LoVo (cell line): ENCODE measurements around the gene PACS2.
"Not testable (repeated sequence)": the region's sequence is repeated elsewhere in the genome, so short reads cannot be mapped to it uniquely, and the experiment has no call there.

Experiments
- DNase-seq: peaks from one replicate; pipeline ENCODE4 v3.0.0-alpha.2; 2016; ENCODE audit warnings: low spot score

PACS2 gene

DNA sequence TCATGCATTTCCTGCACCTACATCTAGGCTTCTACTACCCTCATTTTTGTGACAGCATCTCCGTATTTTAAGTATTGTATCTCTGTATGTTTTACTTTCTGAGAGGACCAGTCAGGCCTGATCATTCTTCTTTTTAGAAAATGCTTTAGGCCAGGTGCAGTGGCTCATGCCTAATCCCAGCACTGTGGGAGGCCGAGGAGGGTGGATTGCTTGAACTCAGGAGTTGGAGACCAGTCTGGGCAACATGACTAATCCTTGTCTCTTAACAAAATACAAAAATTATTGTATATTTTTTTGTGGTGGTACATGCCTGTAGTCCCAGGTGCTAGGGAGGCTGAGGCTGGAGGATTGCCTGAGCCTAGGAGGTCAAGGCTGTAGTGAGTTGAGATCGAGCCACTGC is 36.9 kb downstream of the PACS2 start:
- DNase-seq = no peak

DNA sequence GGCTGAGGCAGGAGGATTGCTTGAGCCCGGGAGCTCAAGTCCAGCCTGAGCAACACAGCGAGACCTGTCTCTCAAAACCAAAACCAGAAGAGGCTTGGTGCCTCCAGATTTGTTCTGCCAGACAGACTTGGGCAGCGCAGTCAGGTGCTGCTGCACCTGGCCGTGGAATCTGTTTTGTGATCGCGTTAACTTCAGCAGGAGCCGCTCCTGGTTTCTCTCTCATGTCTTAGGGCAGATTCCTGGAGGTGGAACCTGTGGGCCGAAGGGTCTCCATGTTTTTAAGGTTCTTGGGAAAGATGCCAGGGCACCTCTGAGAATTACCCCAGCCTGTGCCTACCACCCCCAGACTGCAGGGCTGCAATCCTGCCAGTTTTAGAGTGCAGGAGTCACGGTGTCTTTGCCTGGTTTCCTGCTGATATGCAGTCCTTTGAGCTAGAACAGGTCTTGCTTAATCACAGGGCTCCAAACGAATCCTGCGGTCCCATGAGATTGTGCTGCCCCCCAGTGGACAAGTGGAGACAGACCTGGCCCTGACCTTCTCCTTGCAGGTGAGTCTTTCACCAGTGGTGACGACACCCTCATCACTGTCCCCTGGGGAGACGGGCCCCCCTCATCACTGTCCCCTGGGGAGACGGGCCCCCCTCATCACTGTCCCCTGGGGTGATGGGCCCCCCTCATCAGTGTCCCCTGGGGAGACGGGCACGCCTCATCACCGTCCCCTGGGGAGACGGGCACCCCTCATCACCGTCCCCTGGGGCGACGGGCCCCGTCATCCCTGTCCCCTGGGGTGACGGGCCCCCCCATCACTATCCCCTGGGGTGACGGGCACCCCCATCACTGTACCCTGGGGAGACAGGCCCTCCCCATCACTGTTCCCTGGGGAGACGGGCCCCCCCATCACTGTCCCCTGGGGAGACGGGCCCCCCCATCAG is 37.6 kb downstream of the PACS2 start:
- peak; percentile 82 for DNase-seq

DNA sequence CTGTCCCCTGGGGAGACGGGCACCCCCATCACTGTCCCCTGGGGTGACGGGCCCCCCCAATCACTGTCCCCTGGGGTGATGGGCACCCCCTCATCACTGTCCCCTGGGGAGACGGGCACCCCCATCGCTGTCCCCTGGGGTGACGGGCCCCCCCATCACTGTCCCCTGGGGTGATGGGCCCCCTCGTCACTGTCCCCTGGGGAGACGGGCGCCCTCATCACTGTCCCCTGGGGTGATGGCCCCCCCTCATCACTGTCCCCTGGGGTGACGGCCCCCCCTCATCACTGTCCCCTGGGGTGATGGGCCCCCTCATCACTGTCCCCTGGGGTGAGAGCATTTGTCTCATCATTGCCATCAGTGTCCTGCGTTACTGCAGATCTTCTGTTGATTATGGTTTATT is 38.6 kb downstream of the PACS2 start:
- DNase-seq = no peak

DNA sequence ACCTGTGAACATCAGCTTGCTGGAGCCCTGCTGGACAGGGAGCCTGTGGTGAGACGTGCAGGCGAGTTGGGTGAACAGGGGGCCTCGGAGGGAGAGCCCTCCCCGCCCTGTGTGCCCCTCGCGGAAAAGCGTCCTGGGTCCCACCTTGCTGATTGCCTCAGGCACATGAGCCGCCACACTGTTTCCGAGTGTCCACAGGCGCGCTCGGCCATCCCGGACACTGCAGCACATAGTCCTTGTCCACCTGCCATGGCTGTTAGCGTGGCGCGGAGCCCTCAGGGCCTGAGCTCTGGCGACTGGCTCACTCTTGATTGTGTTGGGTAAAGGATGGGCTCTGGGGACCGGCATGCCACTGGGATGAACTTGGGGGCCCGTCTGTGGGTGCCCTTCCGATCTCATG is 40.0 kb downstream of the PACS2 start:
- DNase-seq = no peak

DNA sequence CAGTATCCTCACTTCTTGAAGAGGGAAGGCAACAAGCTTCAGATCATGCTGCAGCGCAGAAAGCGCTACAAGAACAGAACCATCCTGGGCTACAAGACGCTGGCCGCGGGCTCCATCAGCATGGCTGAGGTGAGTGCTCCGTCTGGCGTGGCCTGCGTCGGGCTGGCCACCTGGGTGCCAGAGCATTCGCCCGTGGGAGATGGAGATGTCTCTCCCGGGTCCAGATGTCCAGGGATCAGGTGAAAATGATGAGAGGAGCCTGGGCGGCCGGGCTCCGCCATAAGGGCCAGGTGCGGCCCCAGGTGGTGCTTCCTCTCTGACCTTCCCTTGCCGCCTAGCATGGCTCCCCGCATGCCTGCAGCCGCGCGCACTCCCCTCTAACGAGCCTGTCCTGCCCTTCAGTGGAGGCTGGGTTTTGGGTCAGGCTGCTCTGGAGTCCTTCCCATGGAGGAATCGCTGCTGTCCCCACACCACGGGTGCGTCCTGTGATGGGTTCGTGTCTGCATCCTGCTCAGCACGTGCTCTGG is 40.6 kb downstream of the PACS2 start:
- no peak for DNase-seq

DNA sequence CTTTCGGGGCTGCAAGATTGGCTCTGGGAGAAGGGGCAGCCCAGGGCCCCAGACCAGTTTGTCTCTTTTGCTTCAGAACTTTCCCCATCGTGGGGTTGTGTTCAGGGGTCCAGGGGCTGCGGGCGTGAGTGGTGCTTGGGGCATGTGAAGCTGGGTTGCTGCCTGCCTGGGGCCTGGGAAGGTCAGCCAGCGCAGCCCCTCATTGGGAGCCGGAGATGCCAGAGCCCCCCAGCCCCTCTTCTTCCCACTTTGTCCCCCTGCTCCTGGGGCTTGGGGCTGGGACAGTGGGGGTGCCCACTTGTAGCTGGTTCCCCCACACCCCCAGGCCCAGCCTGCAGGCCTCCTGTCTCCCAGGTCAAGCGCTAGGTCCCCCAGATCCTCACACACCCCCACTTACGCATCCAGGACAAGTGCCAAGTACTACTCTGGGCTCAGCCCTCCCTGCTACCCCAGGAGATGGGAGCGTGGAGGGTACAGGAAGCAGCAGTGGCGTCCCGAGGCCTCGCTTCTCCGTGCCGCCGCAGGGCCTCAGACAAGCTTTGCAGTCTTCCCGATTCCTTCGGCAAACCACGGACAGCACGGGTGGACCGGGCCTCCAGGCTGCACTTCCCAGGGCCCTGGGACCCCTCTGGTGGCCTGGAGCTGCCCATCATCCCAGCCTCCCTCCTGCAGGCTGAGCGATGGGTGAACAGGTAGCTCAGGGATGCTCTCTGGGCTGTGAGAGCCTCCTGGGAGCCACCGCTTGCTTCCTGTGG is 41.5 kb downstream of the PACS2 start:
- no peak for DNase-seq

DNA sequence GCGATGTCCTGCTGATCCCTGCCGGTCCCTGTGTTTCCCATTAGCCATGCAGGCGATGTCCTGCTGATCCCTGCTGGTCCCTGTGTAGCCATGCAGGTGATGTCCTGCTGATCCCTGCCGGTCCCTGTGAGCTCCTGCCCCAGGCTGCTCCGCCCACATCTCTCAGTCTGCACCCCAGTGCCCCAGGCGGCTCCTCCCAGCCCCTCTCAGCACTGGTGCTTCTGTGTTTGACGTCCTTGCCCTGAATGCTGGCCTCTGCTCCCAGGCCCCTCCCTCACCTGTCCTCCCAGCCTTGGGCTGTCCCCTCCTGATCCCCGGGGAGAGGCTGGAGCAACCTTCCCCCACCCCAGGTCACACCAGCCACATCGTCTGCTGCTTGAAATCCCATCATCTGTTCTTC is 42.4 kb downstream of the PACS2 start:
- DNase-seq = no peak

DNA sequence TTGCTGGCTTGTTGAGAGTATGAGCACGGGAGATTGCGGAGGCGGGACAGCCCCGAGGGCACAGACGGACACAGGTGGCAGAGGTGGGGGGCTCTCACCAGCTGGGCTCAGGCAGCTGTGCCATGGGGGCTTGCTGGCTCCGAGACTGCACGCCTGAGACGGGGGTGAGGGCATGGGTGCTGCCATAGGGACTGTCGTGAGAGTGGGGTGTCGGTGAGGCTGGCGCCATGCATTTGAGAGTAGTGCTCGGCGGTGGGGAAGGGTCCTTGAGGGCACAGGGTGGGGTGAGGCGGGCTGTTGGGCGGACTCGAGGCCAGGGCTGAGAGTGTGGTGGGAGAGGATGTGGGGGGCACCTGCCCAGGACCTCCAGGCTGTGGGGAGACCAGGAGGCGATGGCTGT is 43.1 kb downstream of the PACS2 start:
- no peak for DNase-seq

DNA sequence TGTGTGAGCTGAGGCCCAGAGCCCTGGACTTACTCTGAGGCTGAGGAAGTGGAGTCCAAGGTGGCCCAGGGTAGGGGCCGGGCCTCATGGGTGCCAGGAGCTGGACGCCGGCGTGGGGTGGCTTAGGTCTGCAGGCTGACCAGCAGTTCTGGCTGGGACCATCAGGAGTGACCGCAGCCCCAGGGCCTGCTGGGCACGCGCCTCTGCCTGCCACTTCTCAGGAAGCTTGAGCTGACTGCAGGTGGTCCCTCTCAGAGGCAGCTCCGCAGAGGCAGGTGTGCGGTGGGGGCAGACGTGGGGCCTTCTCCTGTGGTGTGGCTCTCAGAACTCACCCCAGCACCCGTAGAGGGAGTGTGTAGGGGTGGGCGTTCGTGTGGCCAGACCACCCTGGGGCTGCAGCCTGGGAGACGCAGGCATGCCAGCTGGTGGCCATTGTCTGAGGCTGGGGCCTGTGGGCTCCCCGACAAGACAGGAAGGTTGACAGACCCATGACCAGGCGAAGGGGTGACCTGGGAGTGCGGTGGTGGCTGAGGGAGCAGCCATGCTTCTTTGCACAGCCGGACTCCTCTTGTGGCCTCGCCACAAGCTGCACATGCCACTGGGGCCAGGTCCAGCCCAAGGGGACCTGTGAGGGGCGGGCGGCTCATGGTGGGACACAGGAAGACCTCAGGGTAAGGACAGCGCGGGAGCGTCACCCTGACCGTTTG is 43.7 kb downstream of the PACS2 start:
- no peak for DNase-seq

DNA sequence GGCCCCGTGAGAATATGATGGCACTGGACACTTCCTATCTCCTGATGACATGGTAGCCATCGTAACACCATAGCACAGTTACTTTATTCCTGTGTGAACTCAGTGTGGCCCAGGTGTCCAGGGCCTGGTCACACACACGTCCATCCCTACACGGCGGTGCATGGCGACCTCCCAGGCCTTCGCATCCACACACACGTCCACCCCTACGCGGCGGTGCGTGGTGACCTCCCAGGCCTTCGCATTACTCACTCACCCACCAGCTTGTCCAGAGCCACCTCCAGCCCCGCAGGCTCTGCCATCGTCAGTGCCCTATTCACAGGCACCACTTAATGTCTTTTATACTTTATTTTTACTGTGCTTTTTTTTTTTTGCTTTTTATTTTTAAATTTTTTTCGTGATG is 44.4 kb downstream of the PACS2 start:
- DNase-seq = no peak

DNA sequence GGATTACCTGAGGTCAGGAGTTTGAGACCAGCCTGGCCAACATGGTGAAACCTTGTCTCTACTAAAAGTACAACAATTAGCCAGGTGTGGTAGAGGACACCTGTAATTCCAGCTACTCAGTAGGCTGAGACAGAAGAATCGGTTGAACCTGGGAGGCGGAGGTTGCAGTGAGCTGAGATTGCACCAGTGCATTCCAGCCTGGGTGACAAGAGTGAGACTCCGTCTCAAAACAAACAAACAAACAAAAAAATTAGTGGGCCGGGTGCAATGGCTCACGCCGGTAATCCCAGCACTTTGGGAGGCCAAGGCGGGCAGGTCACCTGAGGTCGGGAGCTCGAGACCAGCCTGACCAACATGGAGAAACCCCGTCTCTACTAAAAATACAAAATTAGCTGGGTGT is 46.9 kb downstream of the PACS2 start:
- DNase-seq = not testable (repeated sequence)

DNA sequence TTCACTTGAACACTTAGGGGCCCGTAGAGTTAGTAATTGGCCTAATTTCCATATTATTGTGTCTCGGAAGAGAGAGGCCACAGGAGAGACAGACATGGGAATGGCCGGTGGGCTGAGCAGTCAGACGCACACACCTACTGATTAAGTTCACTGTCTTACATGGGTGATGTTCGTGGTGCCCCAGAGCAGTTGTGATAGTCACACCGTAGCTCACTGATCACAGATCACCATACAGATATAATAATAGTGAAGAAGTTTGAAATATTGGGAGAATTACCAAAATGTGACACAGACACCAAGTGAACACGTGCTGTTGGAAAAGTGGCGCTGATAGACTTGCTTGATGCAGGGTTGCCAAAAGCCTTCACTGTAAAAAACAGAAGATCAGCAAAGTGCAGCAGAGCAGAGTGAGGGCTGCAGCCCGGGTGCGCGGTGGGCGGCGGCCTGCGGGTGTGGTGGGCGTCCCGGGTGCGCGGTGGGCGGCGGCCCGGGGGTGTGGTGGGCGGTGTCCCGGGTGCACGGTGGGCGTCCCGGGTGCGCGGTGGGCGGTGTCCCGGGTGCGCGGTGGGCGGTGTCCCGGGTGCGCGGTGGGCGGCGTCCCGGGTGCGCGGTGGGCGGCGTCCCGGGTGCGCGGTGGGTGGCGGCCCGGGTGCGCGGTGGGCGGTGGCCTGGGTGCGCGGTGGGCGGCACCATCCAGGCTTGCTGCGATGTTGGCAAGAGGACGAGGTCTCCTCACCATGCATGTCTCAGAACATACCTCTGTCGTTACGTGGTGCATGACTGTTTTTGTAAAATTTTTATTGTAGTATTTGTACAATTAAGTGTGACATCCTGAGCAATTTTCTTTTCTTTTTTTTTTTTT is 49.5 kb downstream of the PACS2 start:
- DNase-seq = no peak

DNA sequence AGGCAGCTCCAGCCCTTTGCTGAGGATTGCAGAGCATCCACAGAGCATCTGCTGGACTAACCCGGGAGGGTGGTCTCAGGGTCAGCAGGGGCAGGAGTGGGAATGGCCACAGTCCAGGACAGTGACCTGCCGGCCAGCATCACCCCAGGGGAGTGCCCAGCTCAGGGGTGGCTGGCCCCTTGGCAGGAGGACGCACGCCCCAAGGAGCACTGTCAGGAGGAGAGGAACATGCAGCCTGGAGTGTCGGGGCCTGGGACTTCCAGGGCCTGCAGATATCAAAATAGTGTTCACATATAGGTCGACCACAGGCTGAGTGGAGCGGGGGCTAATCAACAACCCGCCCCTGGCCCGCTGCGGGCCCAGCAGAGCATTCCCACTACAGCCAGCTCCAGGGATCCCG is 50.6 kb downstream of the PACS2 start:
- DNase-seq = no peak

DNA sequence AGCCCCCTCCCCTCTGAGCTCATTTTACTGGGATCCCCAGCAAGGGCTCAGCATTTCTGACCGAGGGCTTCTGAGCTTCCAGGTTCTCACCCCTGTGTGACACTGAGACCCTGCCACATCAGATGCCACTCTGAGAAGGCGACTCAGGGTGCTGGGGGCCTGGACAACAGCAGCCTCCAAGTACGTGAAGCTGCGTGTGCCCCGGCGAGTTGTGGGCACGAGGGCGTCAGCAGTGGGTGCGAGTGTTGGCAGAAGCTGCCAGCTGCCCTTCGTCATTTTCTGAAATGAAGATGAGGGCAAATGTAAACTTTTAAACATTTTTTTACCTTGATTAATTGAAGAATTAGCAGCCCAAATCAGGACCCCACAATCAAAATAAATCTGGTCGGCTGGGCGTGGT is 51.1 kb downstream of the PACS2 start:
- DNase-seq = no peak

DNA sequence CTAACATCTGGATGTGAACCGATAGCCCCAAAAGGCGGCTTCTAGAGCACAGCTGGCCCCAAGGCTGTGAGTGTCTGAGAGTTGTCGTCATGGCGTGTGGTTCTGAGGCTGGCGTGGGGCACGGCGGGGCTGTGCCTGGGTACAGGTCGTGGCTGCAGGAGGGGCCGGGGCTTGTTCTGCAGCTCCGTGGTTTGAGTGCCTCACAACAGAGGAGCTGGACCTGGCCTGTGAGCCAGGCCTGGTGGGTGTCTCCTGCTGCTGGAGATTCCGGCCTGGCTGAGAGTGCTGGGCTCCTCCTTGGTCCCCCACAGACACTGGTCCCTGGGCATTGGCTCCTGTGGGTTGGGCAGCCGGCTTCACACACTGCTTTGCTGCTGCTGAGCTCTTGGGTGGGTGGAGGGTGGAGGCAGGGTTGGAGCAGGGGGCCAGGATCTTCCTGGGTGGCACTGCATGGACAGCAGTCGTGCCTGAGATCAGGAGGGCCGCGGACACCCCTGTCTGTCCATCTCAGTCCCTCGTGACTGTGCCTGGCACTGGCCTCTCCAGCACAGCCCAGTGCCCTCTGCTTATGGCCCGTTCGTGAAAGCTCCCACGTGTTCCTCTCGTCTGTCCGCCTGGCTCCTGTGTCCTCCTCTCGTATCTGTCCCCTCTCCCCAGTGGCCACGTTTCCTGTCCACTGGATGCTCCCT is 52.0 kb downstream of the PACS2 start:
- DNase-seq = no peak

DNA sequence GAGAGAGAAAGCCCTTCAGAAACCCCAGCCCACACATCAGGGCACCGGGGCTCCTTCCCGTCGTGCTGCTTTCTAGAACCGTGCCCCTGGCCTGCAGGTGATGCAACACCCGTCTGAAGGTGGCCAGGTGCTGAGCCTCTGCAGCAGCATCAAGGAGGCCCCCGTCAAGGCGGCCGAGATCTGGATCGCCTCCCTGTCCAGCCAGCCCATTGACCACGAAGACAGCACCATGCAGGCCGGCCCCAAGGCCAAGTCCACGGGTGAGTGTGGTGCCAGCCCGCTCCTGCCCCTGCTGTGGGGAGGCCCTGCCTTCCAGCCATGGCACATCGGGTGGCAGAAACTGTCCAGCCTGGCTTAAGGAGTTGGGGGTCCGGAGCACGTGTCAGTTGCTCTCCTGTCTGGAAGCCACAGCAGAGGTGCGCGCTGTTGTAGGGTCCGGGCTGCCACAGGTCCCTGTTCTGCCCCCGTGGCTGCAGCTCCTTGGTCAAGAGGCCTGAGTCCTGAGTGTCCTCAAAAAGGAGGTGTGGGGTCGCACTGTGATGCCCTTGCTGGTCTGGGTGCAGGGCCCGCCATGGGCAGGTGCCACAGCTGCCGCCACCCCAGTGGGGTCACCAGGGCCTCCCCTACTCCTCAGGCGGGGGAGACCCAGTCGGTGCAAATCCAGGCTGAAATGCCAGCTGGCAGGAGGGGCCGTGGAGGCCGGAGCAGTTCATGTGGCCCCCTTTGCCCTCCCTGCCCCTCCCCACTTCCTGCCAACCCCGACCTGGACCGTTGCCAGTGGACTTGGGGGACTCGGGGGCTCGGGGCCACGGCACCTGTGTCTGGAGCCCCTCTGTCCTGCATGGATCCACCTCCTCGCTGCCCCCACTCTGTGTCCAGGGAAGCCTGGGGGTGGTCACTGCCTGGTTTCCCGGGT is 52.8 kb downstream of the PACS2 start:
- DNase-seq = no peak

DNA sequence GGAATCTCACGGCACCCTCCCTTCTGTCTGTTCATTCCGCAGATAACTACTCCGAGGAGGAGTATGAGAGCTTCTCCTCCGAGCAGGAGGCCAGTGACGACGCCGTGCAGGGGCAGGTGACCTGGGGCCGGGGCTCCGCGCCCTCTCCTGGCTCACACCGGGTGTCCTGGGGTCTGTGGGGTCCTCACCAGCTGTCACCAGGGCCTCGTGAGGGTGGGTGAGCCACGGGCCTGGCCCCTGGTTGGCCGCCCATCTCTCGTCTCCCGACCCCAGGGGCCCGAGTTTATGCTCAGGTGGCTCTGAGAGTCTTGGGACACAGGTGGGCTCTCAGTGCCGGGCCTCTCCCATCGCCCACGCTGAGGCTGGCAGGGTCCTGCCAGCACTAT is 53.5 kb downstream of the PACS2 start:
- DNase-seq = no peak

DNA sequence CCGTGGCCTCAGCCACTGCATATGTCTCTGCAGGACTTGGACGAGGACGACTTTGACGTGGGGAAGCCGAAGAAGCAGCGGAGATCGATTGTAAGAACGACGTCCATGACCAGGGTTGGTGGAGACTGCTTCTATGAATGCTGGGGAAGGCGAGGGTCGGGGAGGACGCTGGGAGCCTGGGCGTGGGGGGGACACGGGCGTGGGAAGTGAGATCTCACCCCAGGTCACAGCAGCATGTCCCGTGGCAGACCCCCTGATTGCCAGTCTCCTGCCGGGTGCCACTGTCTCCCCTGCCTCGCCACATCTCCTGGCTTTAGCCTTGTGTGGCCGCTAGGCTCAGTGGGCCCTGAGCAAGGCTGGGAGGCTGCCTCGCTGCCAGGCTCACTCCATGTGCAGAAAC is 53.9 kb downstream of the PACS2 start:
- no peak for DNase-seq

DNA sequence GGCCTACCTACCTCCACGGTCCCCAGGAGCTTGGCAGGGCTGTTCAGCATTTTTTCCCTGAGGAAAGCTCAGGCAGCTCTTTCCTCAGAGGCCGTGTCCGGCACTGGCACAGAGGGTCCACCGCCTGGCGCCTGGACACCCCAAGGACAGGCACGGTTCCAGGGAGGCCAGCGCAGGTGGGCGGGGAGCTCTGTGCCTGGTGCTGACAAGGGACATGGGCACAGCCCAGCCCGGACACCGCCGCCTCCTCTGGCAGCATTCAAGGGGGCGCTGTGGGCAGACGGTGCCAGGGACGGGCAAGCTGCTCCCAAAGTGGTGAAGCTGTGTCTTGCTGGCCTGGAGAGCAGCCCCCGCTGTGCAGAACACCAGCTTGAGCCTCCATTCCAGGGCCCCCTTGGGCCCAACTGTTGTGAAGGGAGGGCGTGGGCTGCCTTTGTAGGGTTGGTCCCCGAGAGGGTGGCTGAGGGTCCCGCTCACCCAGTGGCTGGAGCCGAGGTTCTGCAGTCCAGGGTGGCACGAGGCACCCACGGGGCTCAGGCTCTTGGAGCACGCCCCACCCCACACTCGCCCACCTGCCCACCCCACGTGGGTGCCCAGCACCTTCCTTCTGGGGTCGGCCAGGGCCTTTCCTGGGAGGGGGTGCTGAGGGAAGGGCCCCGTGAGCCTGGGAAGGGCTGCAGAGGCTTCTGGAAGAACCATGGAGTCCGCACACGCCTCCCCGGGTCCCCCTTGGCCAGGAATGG is 54.5 kb downstream of the PACS2 start:
- no peak for DNase-seq
